ENCODE data around the gene CORO7. TPM values are rescaled to one million over a fixed set of nuclear protein-coding genes. Genes with fewer than 3 reads are reported as not detected.
A peak's percentile ranks its signal among the peaks of the same experiment; 100 is the strongest.
"Not testable (repeated sequence)": the region's sequence is repeated elsewhere in the genome, so short reads cannot be mapped to it uniquely, and the experiment has no call there.

Gene CORO7
- polyA plus RNA-seq, 6 donors from 2014 or later, result 9.0 to 40.1 (median 20.7) TPM

- peaks cover 5 to 19% (median 19%) of the 10 kb centered on the region in 3 donors for H3K4me1 Mint-ChIP-seq
- H3K9me3 Mint-ChIP-seq, result no peaks in the 10 kb centered on the region
- peak overlapping the region in 1 of 8 donors; percentile 51 for H3K4me3 Mint-ChIP-seq
- peaks cover 5 to 34% of the 10 kb centered on the region in 2 donors for H3K36me3 Mint-ChIP-seq
- no peaks in the 10 kb centered on the region for H3K27me3 Mint-ChIP-seq
- DNase-seq, result no peak
- peak; percentile 1 to 2 for ATAC-seq (ENCODE audit: low read depth in 2 of 2)
- peak overlapping the region in 2 of 6 donors; percentile 92 to 93 for H3K27ac Mint-ChIP-seq
Observed at GRCh38 chr16:4403133-4403949, 13.1 kb downstream of the CORO7 start.

- peak; percentile 61 to 72 for ATAC-seq (ENCODE audit: low read depth in 2 of 2)
- peak; percentile 60 for DNase-seq
- peaks cover 5 to 34% of the 10 kb centered on the region in 2 donors for H3K36me3 Mint-ChIP-seq
- peak overlapping the region in 4 of 6 donors; percentile 26 to 92 (median 80) for H3K27ac Mint-ChIP-seq
- H3K27me3 Mint-ChIP-seq, result no peaks in the 10 kb centered on the region
- H3K4me3 Mint-ChIP-seq, result peak overlapping the region in 2 of 8 donors; percentile 47 to 51
- no peaks in the 10 kb centered on the region for H3K9me3 Mint-ChIP-seq
- peaks cover 5 to 19% (median 19%) of the 10 kb centered on the region in 3 donors for H3K4me1 Mint-ChIP-seq
Observed at GRCh38 chr16:4402439-4403132, 13.8 kb downstream of the CORO7 start.

- Mint-ChIP-seq H3K27ac (peak overlapping the region in 3 of 6 donors; percentile 42 to 92 (median 87)), H3K4me1 (peaks cover 5 to 19% (median 19%) of the 10 kb centered on the region in 3 donors), H3K36me3 (peaks cover 5 to 34% of the 10 kb centered on the region in 2 donors), H3K4me3 (peak overlapping the region in 3 of 8 donors; percentile 51 to 71 (median 52)), H3K9me3 (no peaks in the 10 kb centered on the region), H3K27me3 (no peaks in the 10 kb centered on the region)
- DNase-seq (no peak), ATAC-seq (ENCODE audit: low read depth in 2 of 2) (no peak)
Observed at GRCh38 chr16:4401510-4401909, 14.9 kb downstream of the CORO7 start.

GRCh38 chr16:4401094-4401501 lies 15.3 kb downstream of the CORO7 start:
- Mint-ChIP-seq H3K27me3 (no peaks in the 10 kb centered on the region), H3K4me3 (peak overlapping the region in 2 of 8 donors; percentile 51 to 52)
- no peak for DNase-seq

GRCh38 chr16:4399001-4399730 lies 17.2 kb downstream of the CORO7 start:
- Mint-ChIP-seq H3K4me1 (peaks cover 5 to 24% (median 12%) of the 10 kb centered on the region in 3 donors), H3K27me3 (no peaks in the 10 kb centered on the region), H3K27ac (peak overlapping the region in 2 of 6 donors; percentile 19 to 24), H3K4me3 (no peak overlapping the region), H3K9me3 (no peaks in the 10 kb centered on the region), H3K36me3 (peaks cover 4 to 24% of the 10 kb centered on the region in 2 donors)
- ATAC-seq (ENCODE audit: low read depth in 2 of 2) (no peak), DNase-seq (no peak)

More at GRCh38 chr16:4401094-4401501, 15.3 kb downstream of the CORO7 start:
- Mint-ChIP-seq H3K9me3 (no peaks in the 10 kb centered on the region), H3K27ac (peak overlapping the region in 4 of 6 donors; percentile 42 to 92 (median 84)), H3K4me1 (peaks cover 5 to 19% (median 19%) of the 10 kb centered on the region in 3 donors), H3K36me3 (peaks cover 5 to 33% of the 10 kb centered on the region in 2 donors)
- no peak for ATAC-seq (ENCODE audit: low read depth in 2 of 2)

- Mint-ChIP-seq H3K4me3 (no peak overlapping the region), H3K36me3 (peaks cover 4 to 12% of the 10 kb centered on the region in 2 donors), H3K27me3 (no peaks in the 10 kb centered on the region), H3K27ac (peak overlapping the region in 3 of 6 donors; percentile 7 to 96 (median 45)), H3K9me3 (no peaks in the 10 kb centered on the region), H3K4me1 (peaks cover 3 to 10% (median 5%) of the 10 kb centered on the region in 3 donors)
- ATAC-seq (ENCODE audit: low read depth in 2 of 2), result no peak
- DNase-seq, result no peak
Observed at GRCh38 chr16:4395055-4395726, 21.2 kb downstream of the CORO7 start.

GRCh38 chr16:4393850-4394249 lies 22.5 kb downstream of the CORO7 start:
- H3K4me1 Mint-ChIP-seq, H3K36me3 Mint-ChIP-seq: not testable (repeated sequence)
- peak overlapping the region in 1 of 6 donors; percentile 76 for H3K27ac Mint-ChIP-seq

GRCh38 chr16:4393240-4393600 lies 23.2 kb downstream of the CORO7 start:
- peak overlapping the region in 1 of 6 donors; percentile 76 for H3K27ac Mint-ChIP-seq
- peak overlapping the region in 1 of 8 donors; percentile 20 for H3K4me3 Mint-ChIP-seq
- peaks cover 4 to 7% of the 10 kb centered on the region in 2 donors for H3K36me3 Mint-ChIP-seq
- no peaks in the 10 kb centered on the region for H3K9me3 Mint-ChIP-seq
- DNase-seq, result no peak
- H3K27me3 Mint-ChIP-seq, result no peaks in the 10 kb centered on the region
- no peak for ATAC-seq (ENCODE audit: low read depth in 2 of 2)
- peaks cover 3 to 5% (median 3%) of the 10 kb centered on the region in 3 donors for H3K4me1 Mint-ChIP-seq

More at GRCh38 chr16:4393850-4394249, 22.5 kb downstream of the CORO7 start:
- ATAC-seq (ENCODE audit: low read depth in 2 of 2); DNase-seq; H3K4me3 Mint-ChIP-seq; H3K9me3 Mint-ChIP-seq; H3K27me3 Mint-ChIP-seq: not testable (repeated sequence)

- H3K27me3 Mint-ChIP-seq, result no peaks in the 10 kb centered on the region
- H3K9me3 Mint-ChIP-seq, result no peaks in the 10 kb centered on the region
- ATAC-seq (ENCODE audit: low read depth in 2 of 2), result no peak
- no peak for DNase-seq
- peaks cover 3 to 5% (median 3%) of the 10 kb centered on the region in 3 donors for H3K4me1 Mint-ChIP-seq
- peak overlapping the region in 1 of 6 donors; percentile 69 for H3K27ac Mint-ChIP-seq
- H3K4me3 Mint-ChIP-seq, result no peak overlapping the region
- H3K36me3 Mint-ChIP-seq, result peaks cover 4 to 7% of the 10 kb centered on the region in 2 donors
Observed at GRCh38 chr16:4392382-4393239, 23.8 kb downstream of the CORO7 start.

- ATAC-seq (ENCODE audit: low read depth in 2 of 2), result peak; percentile 15 to 17
- Mint-ChIP-seq H3K36me3 (peaks cover 4 to 7% of the 10 kb centered on the region in 2 donors), H3K27ac (peak overlapping the region in 1 of 6 donors; percentile 84), H3K4me1 (peaks cover 3 to 5% (median 3%) of the 10 kb centered on the region in 3 donors), H3K9me3 (no peaks in the 10 kb centered on the region), H3K27me3 (no peaks in the 10 kb centered on the region), H3K4me3 (peak overlapping the region in 1 of 8 donors; percentile 21)
- DNase-seq, result no peak
Observed at GRCh38 chr16:4391631-4392381, 24.6 kb downstream of the CORO7 start.
